GM19455 (cell line): ENCODE data around the gene MED22.
A peak's percentile ranks its signal among the peaks of the same experiment; 100 is the strongest.
"Not testable (repeated sequence)": the region's sequence is repeated elsewhere in the genome, so short reads cannot be mapped to it uniquely, and the experiment has no call there.

Experiments used
- ATAC-seq: cut with Tn5 transposase; IDR thresholded peaks from one replicate; pipeline ENCODE4 v1.9.1; 2021; ENCODE audit not compliant: unreplicated experiment

MED22 gene

DNA sequence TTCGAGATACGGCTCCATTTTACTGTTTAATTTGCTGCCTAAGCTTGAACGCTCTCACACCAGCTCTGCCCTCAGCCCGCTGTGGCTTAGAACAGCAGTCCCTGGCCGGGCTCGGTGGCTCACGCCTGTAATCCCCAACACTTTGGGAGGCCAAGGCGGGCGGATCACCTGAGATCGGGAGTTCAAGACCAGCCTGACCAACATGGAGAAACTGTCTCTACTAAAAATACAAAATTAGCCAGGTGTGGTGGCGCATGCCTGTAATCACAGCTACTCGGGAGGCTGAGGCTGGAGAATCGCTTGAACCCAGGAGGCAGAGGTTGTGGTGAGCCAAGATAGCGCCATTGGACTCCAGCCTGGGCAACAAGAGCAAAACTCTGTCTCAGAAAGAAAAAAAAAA, 29.3 kb upstream of the MED22 start:
- ATAC-seq: not testable (repeated sequence)

DNA sequence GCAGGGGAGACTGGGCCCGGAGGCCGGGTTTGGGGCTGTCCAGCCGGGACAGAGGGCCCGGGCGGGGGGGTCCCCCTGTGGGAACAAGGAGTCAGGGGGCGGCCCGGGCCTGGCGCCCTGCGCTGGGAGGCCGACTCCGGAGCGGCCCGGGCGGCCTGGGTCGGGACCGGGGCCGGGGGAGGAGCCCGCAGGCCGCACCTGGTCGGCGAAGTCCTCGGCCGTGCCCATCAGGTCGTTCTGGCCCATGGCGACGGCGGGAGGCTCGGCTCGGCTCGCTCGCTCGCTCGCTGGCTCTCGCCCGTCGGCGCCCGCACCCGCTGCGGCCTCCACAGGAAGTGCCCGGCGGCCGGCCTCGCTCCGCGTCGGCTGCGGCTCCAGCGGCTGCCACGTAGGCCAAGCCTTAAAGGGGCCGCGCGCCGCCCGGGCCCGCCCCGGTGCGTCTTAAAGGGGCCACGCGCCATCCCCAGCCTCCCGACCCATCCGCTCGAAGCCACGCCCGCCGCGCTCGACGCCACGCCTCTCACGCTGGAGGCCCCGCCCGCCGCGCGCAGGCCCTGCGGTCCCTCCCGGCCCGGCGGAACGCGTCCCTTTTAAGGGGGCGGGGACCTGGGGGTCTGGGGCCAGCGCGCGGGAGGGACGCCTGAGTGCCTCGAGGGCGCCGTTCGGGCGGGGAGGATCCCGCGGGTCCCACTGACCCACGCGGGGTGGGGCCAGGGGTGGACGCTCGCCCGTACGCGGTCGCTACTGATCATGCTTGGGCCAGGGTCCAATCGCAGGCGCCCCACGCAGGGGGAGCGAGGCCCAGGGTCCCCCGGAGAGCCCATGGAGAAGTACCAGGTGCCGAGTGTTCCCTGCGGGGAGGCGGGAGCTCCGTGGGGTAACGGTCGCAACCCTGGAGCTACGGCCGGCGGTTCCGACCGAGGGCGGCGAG, 28.1 kb upstream of the MED22 start, which contains the start of the genes STKLD1 and SURF4:
Gene STKLD1, plus strand, starts transcription at position 643 of the 931 bp plus-strand sequence. Its CDS starts 108 bp downstream, at position 751.
Gene SURF4, minus strand, starts transcription at position 337 of the 931 bp plus-strand sequence. Its CDS starts 91 bp downstream, at position 246.
- peak; percentile 89 for ATAC-seq

DNA sequence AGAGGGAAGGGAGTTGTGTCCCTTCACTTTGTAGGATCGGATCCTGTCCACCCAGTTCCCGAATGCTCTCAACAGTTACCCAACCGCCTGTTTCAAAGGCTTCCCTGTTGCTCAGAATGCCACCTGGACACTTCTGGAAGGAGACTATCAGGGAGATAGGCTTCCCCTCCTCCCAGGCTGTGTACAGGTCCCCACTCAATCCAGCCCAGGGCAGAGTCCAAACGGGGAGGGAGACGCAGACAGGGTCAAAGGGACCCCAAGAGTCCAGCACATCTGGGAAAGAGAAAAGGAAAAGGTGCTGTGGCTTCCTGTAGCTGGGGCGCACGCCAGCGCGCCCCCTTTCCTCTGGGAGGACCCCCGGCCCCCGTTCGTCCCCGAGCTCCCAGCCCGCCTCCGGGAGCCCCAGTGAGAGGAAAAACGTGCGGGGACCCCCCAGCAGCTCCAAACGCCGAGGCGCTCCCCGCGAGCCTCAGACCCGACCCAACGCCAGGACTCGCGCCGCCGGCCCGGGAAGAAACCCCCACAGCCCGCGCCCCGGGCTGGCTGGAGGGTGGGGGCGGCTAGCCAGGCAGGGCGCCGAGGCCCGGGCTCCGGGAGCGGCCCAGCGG, 27.3 kb upstream of the MED22 start:
- ATAC-seq: peak; percentile 25

DNA sequence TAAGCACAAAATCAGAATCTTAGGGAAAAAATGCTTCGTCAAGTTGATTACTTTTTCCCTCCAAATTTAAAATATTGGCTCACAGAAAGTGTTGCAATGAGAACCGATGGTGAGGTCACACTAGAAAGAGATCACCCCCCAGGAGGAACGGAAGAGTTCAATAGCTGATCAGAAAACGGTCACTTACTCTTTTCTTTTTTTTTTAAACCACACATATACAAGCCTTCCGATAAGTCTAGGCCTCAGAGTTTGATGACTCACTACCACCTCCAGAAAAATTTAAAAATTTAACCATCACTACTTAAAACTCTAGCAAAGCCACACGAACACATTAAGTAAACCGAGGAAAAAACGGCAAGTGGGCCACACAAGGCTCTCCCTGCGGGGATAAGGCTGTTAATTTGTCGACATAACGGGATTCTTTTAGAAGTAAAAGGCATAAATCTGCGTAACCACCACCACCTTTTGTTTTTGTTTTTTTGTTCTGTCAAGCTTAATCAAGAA, 26.7 kb upstream of the MED22 start:
- ATAC-seq: no peak

DNA sequence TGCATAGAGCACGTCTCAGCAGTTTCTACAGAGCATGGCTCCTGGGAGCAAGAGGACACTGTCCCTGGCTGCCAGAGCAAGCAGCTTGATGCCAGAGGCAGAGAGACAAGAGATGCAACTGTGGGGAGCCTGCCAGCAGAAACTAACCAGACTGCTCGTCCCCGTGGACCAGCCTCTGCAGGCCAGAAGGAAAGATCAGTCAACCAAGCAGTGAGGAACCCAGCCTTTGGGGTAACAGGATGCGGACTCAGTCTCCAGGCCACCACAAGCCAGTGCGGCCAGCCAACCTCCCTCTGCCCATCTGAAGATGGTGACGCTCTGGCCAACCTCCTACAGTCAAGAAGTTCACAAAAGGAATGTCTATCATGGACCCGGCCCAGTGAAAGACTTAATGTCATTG, 24.2 kb upstream of the MED22 start:
- no peak for ATAC-seq

DNA sequence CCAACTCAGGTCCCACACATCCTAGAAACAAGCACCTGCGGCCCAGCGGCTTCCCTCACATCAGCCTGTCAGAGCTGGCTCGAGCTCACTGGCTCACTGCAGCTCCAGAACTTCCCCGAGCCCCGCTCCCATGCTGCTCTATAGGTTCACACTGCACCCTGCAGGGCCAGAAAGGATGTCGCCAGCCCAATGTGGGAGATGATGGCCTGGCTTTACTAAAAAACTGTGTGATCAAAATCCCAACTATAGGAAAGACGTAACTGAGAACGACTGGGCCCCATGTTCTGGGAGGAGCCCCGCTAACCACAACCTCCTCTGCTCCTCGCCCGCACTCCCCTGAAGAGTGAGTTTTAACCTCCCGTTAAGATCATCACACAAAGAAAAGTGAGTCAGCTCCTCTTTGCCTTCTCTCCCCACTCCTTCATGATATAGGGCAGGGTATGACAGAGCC, 23.4 kb upstream of the MED22 start:
- no peak for ATAC-seq

DNA sequence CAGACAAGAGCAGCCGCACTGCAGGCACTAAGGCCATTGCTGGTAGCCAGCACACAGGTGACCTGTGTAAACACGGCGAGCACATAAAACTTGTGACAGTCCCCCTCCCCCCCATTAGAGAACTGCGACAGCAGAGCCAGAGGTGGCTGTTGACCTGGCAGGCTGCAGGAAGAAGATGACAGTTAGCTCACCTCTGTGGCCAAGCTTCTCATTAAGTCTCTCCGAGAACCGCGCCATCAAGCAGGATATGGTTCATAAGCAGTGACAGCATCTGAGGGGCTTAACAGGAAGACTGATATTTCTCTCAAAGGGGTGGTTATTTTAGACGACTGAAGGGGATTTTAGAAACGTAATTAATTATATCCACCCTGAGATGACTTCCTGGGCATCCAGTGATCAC, 22.8 kb upstream of the MED22 start:
- no peak for ATAC-seq

DNA sequence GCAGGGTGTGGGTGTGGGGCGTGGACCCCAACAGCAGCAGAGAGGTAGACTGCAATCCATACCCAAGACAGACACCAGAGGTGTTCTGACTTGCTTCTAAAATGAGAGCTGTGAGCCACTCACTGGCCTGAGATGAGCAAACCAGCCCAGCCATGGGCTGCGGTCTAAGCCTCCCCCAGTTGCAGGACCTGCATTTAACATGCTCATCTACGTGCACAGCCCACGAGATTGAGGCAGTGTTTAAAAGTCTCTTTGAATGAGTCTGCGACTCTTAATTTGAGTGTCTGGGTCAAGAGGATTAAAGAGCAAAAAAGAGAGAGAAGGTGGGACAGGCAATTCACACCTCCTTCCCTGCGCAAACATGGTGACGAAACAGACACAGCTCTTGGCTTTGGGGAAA, 22.0 kb upstream of the MED22 start:
- no peak for ATAC-seq

DNA sequence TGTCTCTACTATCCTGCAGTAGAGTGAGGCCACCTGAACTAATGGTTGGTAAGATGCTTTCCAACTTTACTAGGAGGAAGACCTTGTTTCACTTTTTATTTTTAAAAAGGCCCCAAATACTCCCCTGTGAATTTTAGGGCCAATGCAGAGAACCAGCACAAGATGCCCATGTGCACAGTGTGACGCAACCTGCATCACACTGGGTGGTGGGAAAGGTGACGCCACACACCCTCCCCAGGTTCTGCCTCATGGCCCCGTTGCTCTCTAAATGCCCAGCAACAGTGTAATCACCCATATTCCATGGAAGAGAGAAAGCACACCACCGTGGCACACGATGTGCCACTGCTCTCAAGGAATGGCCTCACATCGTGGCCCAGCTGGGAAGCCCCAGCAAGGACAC, 21.5 kb upstream of the MED22 start:
- no peak for ATAC-seq

DNA sequence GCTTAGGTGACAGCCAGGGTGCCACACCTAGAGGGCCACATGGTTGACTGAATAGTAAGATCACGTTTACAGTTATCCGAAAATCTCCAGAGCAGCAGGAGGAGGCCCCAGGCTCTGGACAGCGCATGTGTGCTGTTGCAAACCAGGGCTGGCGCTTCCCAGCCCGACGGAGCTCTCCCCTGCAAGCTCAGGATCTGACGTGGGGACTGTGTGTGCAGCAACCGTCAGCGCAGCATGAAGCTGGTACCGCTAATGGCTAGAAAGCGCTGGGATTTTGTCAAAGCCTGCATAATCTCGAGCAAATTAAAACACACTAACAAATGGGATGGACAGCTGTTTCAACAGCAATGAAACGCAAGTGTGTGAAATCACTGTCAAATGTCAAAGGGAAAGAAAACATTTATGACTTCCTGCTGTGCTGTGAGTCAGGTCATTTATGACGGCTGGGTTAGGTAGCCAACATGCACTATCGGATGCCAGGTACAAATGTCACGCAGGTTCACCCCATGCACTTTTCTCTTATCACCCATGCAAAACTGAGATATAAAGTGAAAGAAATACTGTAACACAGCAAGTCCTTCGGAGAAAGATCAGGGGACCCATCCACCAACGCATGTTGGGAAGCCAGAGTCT, 20.4 kb upstream of the MED22 start:
- ATAC-seq: no peak

DNA sequence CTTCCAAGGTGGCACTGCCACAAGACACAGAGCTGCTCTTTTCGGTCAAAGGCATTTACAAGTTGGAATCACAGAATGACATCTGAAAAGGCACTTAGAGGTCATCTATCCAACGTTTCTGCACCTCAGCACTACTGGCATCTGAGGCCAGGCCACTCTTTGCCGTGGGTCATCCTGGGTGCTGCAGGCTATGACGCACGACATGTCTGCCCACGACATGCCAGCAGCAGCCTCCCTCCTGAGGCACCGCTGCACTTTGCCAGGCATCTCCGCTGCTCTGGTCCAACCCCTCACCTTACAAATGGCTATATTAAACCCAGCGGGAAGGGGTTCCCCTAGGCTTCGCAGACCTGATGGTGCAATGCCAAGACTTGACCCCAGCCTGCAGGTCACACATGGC, 19.8 kb upstream of the MED22 start:
- no peak for ATAC-seq

DNA sequence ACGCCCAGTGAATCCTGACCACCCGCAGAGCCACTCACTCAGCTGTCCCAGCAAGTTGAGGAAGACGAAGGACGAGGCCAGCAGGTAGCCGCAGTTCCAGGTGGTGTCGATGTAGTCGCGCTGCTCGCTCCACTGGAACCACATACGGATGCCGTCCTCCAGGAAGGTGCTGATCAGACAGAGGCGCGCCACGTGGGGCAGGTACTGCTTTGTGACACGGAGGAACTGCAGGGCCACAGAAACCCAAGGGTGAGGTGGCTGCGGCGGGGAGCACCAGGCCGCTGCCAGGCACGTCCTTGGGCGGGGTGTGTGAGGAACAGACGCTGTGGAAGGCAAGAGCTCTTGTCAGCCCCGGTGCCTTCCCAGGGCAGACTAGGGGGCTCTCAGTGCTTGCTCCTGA, 19.3 kb upstream of the MED22 start:
- no peak for ATAC-seq

DNA sequence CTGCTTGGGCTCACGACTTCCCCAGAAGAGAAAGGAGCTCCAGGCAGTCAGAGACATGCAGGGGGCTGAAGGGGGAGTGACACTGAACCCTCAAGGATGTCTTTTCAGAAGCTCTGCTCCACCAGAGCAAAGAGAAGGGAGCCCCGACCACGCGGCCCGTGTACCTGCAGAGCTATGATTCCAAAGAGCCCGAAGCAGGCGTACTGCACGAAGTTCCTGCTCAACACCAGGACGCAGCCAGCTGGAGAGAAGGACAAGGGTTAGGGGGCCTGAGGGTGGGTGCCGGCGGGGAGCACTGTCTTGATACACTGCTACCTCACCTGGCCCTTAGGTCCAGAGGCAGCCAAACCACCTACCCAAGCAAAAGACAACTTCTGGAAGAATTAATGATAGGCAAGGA, 18.5 kb upstream of the MED22 start:
- no peak for ATAC-seq

DNA sequence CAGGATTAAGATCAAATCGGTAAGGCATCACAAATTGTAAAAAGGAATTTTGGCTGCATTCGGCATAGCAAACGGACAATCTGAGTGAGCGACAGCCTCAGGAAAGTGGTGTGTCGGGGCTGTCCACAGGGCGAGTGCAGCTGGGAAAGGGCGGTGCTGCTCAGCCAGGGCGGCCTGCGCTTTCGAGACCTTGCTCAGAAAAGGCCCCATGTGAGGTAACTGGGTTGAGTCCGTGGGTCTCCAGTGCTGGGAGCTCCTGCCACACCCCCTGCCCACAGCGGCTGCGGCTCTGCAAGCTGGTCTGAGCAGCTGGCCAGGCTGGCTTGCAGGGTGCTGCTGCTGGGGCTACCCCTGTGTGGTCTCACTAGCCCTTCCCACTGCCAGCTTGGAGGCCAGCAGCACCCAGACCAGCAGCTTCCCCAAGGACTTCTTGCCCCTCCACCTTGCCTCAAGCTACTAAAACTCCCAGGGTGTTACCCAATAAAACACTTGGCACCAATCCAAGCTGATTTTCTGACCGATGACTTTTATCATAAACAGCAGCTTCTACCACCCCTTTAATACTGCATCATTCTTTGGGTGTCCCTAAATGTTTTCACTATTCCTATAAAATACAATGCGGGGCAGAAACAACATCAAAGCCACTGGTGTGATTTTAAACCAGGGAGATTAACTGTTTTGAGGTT, 14.6 kb upstream of the MED22 start:
- ATAC-seq: no peak

DNA sequence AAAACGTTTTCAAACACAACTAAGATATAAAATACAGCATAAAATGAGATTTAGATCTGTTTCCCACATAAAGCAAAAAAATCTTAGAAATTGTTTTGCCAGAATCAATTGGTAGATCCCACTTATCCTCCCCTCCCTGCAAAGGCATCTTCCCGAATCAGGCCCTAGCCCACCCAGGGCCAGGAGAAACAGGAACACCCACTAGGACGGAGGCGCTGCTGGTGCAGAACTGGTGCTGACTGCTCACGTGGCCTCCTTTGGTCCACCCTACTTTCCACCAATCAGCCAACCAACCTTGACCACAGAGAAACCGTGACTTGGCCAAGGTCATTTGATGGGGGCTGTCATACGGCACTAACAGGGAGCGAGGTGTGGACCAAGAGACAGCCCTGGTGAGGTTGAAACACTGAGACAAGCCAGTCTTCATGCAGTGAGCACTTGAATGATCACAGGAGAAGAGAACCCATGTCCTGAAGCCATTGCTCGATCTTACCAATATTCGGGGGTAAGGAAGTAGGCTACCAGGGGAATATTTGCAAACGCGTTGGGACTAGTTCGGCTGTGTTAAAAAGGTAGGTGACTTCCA, 13.7 kb upstream of the MED22 start:
- no peak for ATAC-seq

DNA sequence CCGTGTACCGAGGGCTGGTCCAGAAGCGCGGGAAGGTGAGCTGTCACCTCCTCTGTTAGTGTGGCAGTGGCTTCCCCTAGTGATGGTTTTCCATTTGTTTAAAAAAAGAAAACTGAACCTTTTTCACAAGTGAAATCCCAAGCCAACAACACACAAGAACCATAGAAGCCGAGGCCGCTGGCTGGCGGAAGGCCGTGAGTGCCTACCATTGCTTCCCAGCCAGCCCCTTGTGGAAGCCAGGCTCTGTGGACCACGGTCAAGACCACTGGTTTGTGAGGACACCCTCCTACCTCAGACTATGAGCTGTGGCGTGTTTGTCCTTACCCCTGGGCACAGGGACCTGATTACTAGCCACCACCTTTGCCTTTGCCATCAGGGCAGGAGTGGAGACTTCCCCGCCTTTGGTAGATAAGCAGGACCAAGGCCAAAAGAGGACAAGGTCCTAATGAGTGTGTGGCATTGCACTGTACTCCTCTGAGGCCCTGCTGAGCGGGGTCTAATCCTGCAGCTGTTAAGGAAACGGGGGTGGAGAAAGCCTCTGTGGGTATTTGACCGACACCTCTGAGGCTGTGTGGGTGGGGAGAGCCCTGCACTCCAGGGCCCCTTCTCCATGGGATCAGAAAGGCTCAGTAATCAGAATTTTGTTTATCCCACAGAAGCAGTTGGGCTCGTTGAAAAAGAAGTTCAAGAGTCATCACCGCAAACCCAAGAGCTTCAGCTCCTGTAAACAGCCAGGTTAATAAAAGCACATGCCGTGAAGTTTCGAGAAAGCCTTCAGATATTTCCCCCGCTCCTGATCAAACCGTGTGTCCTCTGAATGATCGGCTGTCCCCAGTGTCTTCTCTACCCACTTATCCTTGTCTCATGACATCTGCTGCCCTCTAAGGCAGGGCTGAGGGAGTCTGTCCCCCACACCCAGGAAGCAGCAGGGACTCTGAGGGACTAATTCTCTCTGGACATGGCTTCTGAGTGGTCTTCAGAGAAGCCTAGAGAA, 12.8 kb upstream of the MED22 start:
- ATAC-seq: no peak

DNA sequence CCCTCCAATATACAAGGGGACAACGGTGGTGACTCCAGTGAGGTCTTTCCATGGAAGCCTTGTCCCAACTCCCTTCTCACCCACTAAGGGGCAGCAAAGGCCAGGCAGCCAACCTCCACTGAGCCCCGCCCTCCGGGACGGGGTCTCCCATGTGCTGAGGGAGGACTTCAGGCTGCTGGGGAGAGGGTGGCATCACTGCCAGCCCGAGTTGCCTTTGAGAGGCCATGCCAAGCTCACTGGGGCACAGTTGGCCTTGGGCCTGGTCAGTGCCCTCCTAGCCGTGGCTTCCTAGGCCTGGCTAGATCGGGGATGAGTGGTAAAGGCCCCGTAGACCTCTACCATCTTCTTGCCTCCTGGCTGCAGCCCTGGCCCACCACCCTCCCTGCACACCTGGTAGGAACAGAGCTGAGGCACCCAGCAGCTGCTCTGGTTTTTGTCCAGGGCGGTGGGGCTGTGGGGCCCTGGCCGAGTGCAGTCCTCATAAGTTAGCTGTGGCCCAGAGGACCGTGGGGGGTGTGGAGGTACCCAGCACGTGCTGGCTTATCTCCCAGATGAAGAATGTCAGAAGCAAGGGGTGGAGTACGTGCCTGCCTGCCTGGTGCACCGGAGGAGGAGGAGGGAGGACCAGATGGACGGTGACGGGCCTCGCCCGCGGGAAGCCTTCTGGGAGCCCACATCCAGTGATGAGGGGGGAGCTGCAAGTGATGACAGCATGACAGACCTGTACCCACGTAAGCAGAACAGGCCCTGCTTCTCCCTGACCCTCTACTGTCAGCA, 11.7 kb upstream of the MED22 start:
- ATAC-seq: no peak

DNA sequence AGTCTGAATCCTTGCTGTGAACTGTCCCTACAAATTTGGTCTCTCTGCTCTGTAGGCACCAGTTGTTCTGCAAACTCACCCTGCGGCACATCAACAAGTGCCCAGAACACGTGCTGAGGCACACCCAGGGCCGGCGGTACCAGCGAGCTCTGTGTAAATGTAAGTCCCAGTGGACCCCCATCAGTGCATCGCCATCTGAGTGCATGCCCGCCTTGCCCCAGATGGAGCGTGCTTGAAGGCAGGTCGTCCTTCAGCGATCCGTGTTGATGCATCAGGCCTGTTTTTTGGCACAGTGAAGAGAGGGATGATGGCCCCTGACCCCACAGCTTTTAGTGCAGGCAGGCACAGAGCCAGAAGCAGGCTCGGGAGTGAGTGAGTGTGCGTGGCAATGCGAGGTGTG, 9.7 kb upstream of the MED22 start:
- ATAC-seq: no peak
